SIG-M5 treated with dmso at 0.1 percent for 504 hours (cell line): ENCODE measurements around the gene GPX5.

Experiments
- DNase-seq: peaks from one replicate; lab custom pipeline; 2025; ENCODE audit not compliant: unreplicated experiment; lab: John Stamatoyannopoulos, UW

The GPX5 gene

GRCh38 chr6:28553384-28553985 is 27.8 kb downstream of the GPX5 start:
- no peak for DNase-seq

- DNase-seq, result no peak
These were observed 28.6 kb downstream of the GPX5 start for GRCh38 chr6:28553986-28554881.

GRCh38 chr6:28555136-28555535 is 29.5 kb downstream of the GPX5 start:
- no peak for DNase-seq

GRCh38 chr6:28558629-28559028 is 32.9 kb downstream of the GPX5 start:
- DNase-seq, result no peak

GRCh38 chr6:28563430-28564095 is 37.9 kb downstream of the GPX5 start:
- DNase-seq, result no peak

- no peak for DNase-seq
These were observed 40.3 kb downstream of the GPX5 start for GRCh38 chr6:28565823-28566526.

- no peak for DNase-seq
These were observed 41.0 kb downstream of the GPX5 start for GRCh38 chr6:28566527-28567252.

- DNase-seq, result no peak
These were observed 41.8 kb downstream of the GPX5 start for GRCh38 chr6:28567506-28567905.

GRCh38 chr6:28568515-28569108 is 42.9 kb downstream of the GPX5 start:
- DNase-seq, result no peak

- no peak for DNase-seq
These were observed 44.1 kb downstream of the GPX5 start for GRCh38 chr6:28569748-28570147.

- no peak for DNase-seq
These were observed 54.8 kb downstream of the GPX5 start for GRCh38 chr6:28580475-28580874.

GRCh38 chr6:28583463-28583862 is 57.8 kb downstream of the GPX5 start:
- DNase-seq, result no peak
